Activated naive CD4-positive, alpha-beta T cell treated with anti-CD3 and anti-CD28 coated beads for 36 hours (primary cell): ENCODE measurements around the gene BTBD9. TPM values are rescaled to one million over a fixed set of nuclear protein-coding genes. Genes with fewer than 3 reads are reported as not detected.

Experiments
- CTCF ChIA-PET: fragments of 350-600 bp; sonication (Branson Sonifier 250); formaldehyde crosslinking; loops from one replicate; lab custom pipeline; 2021; ENCODE audit warnings: antibody characterized with exemption; lab: Charles Lee
- DNase-seq: peaks from one replicate; pipeline ENCODE4 v3.0.0-alpha.2; 2020
- H3K27ac Mint-ChIP-seq: one replicate; pipeline ENCODE4 v1.8.0; 2021; ENCODE audit warnings: mild to moderate bottlenecking, mixed read lengths
- H3K27me3 Mint-ChIP-seq: one replicate; pipeline ENCODE4 v1.8.0; 2021; ENCODE audit warnings: low read depth, mixed read lengths
- H3K36me3 Mint-ChIP-seq: one replicate; pipeline ENCODE4 v1.8.0; 2021; ENCODE audit warnings: low read depth, mixed read lengths
- H3K4me1 Mint-ChIP-seq: one replicate; pipeline ENCODE4 v1.8.0; 2021; ENCODE audit warnings: low read depth, mixed read lengths
- H3K4me3 Mint-ChIP-seq: one replicate; pipeline ENCODE4 v1.8.0; 2021; ENCODE audit warnings: mild to moderate bottlenecking, moderate library complexity, mixed read lengths
- H3K9me3 Mint-ChIP-seq: one replicate; pipeline ENCODE4 v1.8.0; 2021; ENCODE audit warnings: mixed read lengths
- intact Hi-C: fragments of 100-400 bp; cut with micrococcal nuclease; formaldehyde crosslinking; loops from one replicate; pipeline ENCODE4 v1.15.1; 2023
- total RNA-seq, 2 experiments: library from RNA; stranded (reverse); gene quantifications; one replicate each; pipeline ENCODE4 v1.2.3, GENCODE V29; 2021

The BTBD9 gene
- total RNA-seq, 2 experiments from 2014 or later, result 9.5 to 11.1 TPM

DNA sequence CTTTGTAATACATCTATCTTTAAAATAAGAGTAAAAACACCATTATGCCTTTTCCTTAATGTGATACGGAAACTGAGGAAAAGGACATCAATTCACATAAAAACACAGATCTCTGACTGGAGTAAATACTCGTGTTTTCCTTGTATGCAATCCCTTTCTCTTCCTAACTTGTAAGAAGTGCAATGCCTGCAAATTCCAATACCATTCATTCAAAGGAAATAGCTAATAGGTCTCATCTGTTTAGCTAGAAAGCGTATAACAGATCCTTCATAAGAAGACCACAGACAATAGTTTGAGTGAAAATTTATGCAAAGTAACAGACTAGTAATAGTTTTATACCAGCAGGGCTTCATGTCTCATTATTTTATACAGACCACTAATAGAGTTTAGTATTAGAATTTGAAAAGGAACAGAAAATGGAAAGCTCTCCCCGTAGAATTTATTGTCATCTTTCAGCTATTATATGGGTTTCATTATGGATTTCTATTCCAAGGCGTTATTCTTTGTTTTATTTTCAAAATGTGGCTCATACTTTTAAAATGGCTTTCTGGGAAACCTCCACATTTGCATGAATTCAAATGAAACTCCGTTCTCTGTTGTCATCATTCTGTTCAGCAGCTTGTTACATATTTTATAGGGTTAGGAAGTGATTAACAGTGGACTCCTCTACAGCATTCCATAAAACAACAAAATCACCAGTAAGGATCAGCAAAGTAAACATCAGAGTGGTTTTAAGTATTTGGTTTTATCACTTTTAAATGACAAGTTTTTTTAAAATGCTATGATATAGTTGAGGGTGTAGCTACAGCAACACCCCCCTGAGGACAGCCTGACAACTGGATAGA, 186.7 kb downstream of the BTBD9 start:
- DNase-seq, result no peak
- intact Hi-C loops, result no loop called here
- Mint-ChIP-seq H3K4me1 (peaks cover 3% of the 10 kb centered on the region), H3K4me3 (no peak overlapping the region), H3K27me3 (no peaks in the 10 kb centered on the region), H3K36me3 (peaks cover 13% of the 10 kb centered on the region), H3K9me3 (peaks cover 4% of the 10 kb centered on the region), H3K27ac (no peak overlapping the region)
- CTCF ChIA-PET, result interaction anchor here (0.6 kb wide), 1 partner anchor 203 kb away, joined by 3 read pairs; no protein-coding TSS in a partner anchor

DNA sequence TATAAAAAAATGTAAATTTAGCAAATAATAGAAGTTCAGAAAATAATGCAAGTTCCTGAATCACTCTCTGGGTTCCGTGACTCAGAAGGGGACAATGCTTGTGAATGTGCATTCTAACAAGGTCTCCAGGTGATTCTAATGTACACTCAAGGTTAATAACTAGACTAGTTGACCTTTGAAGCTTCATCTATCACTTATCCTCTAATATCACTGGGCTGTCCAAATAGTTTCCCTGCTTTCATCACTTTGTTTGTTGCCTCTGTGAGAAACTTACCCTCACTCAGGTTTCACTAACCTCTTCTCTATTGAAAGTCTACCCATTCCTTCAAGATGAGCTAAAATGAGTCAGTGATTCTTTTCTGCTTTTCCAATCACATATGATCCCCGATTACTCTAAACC, 189.0 kb downstream of the BTBD9 start:
- Mint-ChIP-seq H3K4me1 (peaks cover 3% of the 10 kb centered on the region), H3K4me3 (no peak overlapping the region), H3K36me3 (peaks cover 12% of the 10 kb centered on the region), H3K9me3 (peaks cover 4% of the 10 kb centered on the region), H3K27me3 (no peaks in the 10 kb centered on the region), H3K27ac (no peak overlapping the region)
- no peak for DNase-seq
- intact Hi-C loops, result no loop called here
- CTCF ChIA-PET, result no interaction called here

DNA sequence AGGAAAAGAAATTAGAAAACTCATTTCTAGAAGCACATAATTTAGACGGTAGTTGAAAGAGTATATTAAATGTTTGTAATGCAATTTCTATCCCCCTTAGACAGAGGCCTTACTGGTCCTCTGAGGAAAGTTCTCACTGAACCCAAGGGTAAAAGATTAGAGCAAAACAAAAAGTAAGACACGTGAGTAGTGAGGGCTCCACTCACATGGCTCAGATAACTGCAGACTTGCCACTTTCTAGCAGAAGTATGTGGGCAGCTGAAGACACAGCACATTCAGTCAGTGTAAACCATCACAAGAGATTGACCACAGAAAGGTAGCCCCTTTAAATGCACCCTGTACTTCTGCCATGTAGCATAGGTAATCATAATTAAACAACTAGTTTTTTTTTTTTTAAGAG, 193.8 kb downstream of the BTBD9 start:
- Mint-ChIP-seq H3K4me1 (peaks cover 13% of the 10 kb centered on the region), H3K9me3 (peaks cover 4% of the 10 kb centered on the region), H3K4me3 (no peak overlapping the region), H3K27me3 (no peaks in the 10 kb centered on the region), H3K27ac (no peak overlapping the region), H3K36me3 (peaks cover 10% of the 10 kb centered on the region)
- intact Hi-C loops, result no loop called here
- DNase-seq, result no peak
- CTCF ChIA-PET, result no interaction called here

DNA sequence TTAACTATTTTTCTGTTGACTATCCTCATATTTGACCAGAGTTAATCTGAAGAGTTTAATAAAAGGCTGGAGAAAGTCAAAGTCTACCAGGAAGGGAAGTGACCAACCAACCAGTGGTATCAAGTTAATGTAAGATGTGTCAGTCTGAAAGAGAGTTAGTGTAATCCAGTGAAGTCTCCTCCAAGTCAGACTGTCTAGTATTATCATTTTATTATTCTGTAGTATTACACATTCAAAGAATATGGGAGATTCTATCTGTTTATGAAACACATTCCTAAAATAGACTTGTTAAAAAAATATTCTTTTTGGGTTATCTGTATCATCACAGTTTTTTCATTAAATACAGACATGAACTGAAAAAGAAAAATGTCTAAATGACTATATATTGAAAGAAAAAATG, 194.4 kb downstream of the BTBD9 start:
- no peak for DNase-seq
- CTCF ChIA-PET, result no interaction called here
- Mint-ChIP-seq H3K27ac (no peak overlapping the region), H3K9me3 (peaks cover 4% of the 10 kb centered on the region), H3K4me1 (peaks cover 11% of the 10 kb centered on the region), H3K4me3 (no peak overlapping the region), H3K36me3 (peaks cover 8% of the 10 kb centered on the region), H3K27me3 (no peaks in the 10 kb centered on the region)
- intact Hi-C loops, result no loop called here

DNA sequence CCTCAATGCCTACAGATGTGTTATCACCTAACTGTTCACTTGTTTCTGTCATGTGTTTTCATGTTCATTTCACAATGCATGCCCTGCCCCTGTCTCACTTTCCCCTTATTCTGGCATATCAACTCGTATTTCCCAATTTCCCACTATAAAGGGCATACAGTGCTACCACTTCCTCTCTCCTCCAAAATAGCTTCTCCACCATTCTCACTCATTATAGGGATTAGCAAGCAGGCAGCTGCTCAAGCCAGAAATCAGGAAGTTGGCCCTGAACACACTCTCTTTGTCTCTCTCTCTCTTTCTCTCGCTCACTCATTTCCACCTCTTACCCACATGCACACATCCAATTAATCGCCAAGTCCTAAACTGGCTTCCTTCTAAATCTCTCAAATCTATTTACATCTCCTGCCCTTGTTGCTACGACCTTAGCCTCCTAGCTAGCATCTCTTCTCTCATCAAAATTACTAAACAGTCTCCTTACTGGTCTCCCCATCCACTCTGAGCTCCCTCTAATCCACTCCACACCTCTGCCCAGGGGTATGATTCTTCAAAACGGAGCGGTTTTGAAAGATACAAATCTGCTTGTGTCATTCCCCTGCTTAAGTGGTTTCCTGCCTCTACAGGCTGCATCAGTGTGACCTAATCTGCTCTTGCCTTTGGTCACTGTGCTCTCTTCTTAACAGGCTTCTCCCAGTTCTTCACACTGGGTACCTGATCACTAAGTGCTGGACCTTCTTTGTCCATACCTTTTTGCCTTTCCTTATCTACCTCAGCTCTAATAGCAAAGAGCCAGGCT, 196.2 kb downstream of the BTBD9 start:
- peak; percentile 6 for DNase-seq
- no peak overlapping the region for H3K27ac Mint-ChIP-seq

DNA sequence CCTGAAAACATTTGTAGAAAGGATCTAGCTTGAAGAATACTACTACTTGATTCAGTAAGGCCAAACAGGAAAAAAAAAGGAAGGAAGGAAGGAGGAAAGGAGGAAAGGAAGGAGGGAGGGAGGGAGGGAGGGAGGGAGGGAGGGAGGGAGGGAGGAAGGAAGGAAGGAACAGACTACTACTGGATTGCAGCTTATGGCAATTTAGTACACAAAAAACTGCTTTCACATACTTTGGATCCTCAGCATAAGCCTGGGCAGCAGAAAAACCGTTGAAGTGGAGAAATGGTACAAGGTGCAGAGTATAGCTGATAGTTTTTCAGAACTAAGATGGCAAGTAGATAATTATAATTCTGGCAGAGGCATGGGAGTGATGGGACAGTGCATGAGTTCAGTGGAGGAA, 201.6 kb downstream of the BTBD9 start:
- CTCF ChIA-PET, result no interaction called here
- Mint-ChIP-seq H3K4me3 (no peak overlapping the region), H3K27me3 (no peaks in the 10 kb centered on the region), H3K9me3 (no peaks in the 10 kb centered on the region), H3K4me1 (peaks cover 6% of the 10 kb centered on the region), H3K27ac (no peak overlapping the region), H3K36me3 (peaks cover 5% of the 10 kb centered on the region)
- intact Hi-C loops, result no loop called here
- no peak for DNase-seq

More for the DNA sequence above, 196.2 kb downstream of the BTBD9 start:
- Mint-ChIP-seq H3K27me3 (no peaks in the 10 kb centered on the region), H3K4me1 (peaks cover 11% of the 10 kb centered on the region), H3K36me3 (no peaks in the 10 kb centered on the region), H3K4me3 (no peak overlapping the region), H3K9me3 (no peaks in the 10 kb centered on the region)
- intact Hi-C loops, result no loop called here
- CTCF ChIA-PET, result no interaction called here

DNA sequence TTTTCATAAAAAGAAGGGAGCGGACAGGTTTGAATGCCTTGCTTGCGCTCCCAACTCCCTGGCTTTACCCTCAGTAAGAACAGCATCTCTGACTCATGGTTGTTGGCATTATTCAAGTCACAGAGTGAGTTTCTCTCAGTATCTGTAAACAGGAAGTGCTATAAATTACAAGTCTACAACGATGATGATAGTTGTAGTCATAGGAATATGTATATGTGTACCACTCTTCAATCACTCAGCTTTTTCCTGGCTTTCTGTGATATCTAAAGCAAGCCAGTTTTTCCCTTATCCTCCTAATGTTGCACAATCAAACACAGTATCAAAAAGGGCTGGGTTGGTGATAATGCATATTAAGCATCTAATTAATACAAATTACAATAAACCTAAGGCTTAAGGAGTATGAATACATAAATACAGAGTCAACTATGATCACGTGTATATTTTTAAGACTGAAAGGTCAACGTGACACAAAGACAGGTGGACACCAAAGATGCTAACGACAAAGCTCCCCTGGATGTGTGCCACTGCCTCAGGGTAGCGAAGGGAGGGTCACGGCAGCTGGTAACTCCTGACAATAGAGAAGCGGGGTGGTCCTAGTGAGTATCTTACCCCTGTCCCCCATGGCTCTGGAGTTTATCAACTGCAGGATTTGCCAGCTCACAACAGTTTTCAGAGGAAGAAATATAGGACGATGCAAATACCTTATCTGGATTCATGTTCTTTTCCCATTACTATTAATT, 202.8 kb downstream of the BTBD9 start:
- peaks cover 3% of the 10 kb centered on the region for H3K9me3 Mint-ChIP-seq
- H3K4me1 Mint-ChIP-seq, result peaks cover 12% of the 10 kb centered on the region
- H3K36me3 Mint-ChIP-seq, result peaks cover 8% of the 10 kb centered on the region
- H3K27me3 Mint-ChIP-seq, result no peaks in the 10 kb centered on the region
- H3K4me3 Mint-ChIP-seq, result no peak overlapping the region
- intact Hi-C loops, result no loop called here
- no peak overlapping the region for H3K27ac Mint-ChIP-seq
- CTCF ChIA-PET, result no interaction called here
- no peak for DNase-seq

DNA sequence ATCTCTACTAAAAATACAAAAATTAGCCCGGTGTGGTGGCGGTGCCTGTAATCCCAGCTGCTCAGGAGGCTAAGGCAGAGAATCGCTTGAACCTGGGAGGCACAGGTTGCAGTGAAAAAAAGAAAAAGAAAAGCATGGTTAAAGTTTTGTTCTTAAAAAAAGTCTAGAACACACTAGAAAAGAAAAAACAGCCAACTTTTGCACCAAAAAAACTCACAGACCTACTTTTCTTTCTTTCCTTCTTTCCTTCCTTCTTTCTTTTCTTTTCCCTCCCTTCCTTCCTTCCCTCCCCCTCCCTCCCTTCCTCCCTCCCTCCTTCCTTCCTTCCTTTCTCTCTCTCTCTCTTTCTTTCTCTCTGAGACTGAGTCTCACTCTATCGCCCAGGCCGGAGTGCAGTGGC, 204.4 kb downstream of the BTBD9 start:
- H3K4me3 Mint-ChIP-seq, result no peak overlapping the region
- CTCF ChIA-PET, result no interaction called here
- H3K27ac Mint-ChIP-seq, result no peak overlapping the region
- peaks cover 8% of the 10 kb centered on the region for H3K36me3 Mint-ChIP-seq
- no peaks in the 10 kb centered on the region for H3K27me3 Mint-ChIP-seq
- H3K4me1 Mint-ChIP-seq, result peaks cover 13% of the 10 kb centered on the region
- intact Hi-C loops, result no loop called here
- peaks cover 3% of the 10 kb centered on the region for H3K9me3 Mint-ChIP-seq
- no peak for DNase-seq

DNA sequence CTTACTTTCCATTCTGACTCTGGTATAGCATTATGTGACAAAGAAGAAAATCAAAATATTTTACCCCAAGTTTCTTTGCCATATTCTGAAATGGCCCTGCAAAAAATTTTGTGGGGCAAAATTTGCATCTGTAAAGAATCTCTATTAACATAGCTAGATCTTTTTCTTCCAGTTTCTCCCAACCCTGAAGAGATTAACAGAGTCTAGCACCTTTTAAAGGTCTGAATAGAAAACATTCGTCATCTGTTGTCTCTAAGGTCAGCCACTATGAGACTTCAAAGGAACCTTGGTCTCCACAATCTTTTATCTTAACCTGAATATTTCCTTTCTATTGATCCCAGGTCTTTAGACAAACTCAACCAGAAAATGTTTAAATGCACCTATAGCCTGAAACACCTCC, 205.7 kb downstream of the BTBD9 start:
- H3K27ac Mint-ChIP-seq, result no peak overlapping the region

DNA sequence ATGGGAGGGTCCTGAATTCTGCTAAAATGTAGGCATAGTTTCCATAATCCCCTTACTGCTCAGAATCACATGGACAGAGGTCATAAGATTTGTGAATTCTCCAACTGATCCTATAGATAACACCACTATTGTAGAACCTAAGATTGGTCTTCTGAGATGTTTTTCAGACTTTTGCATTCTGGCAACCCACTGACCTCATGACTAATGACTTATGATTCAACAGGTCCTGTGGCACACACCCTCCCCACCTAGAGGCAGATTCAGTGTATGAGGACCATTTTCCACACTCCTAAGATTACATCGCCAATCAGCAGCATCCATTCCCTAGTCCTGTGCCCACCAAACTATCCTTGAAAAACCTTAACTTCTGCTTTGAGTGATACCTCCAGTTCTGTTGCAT, 207.2 kb downstream of the BTBD9 start:
- Mint-ChIP-seq H3K4me3 (no peak overlapping the region), H3K36me3 (peaks cover 12% of the 10 kb centered on the region), H3K4me1 (peaks cover 13% of the 10 kb centered on the region), H3K27me3 (no peaks in the 10 kb centered on the region), H3K9me3 (peaks cover 3% of the 10 kb centered on the region), H3K27ac (no peak overlapping the region)
- CTCF ChIA-PET, result interaction anchor here (0.5 kb wide), 1 partner anchor 589 kb away, joined by 3 read pairs; no protein-coding TSS in a partner anchor
- peak; percentile 11 for DNase-seq
- intact Hi-C loops, result no loop called here

More for the DNA sequence above, 205.7 kb downstream of the BTBD9 start:
- H3K27me3 Mint-ChIP-seq, result no peaks in the 10 kb centered on the region
- peaks cover 3% of the 10 kb centered on the region for H3K9me3 Mint-ChIP-seq
- H3K4me1 Mint-ChIP-seq, result peaks cover 13% of the 10 kb centered on the region
- DNase-seq, result no peak
- intact Hi-C loops, result no loop called here
- H3K4me3 Mint-ChIP-seq, result no peak overlapping the region
- peaks cover 12% of the 10 kb centered on the region for H3K36me3 Mint-ChIP-seq
- CTCF ChIA-PET, result no interaction called here

DNA sequence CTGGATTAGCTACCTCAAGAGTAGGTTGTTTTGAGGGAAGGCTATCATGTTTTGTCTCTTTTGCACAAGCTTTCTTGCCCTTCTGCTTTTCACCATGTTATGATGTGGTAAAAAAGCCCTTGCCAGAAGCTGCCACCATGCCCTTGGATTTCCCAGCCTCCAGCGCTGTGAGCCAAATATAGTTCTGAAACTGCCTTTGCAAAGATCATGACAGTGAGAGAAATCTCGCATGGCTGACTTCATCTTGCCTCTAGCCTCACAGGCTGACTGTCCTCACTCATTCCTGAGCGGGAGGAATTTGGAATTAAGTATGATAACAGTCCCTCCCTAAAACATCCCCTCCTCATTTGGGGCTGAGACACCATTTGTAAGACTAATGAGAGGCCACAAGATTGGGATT, 207.7 kb downstream of the BTBD9 start:
- no peak overlapping the region for H3K4me3 Mint-ChIP-seq
- H3K36me3 Mint-ChIP-seq, result peaks cover 12% of the 10 kb centered on the region
- H3K27me3 Mint-ChIP-seq, result no peaks in the 10 kb centered on the region
- CTCF ChIA-PET, result interaction anchor here (0.5 kb wide), 1 partner anchor 589 kb away, joined by 3 read pairs; no protein-coding TSS in a partner anchor
- peaks cover 13% of the 10 kb centered on the region for H3K4me1 Mint-ChIP-seq
- H3K27ac Mint-ChIP-seq, result no peak overlapping the region
- peaks cover 3% of the 10 kb centered on the region for H3K9me3 Mint-ChIP-seq
- intact Hi-C loops, result no loop called here
- no peak for DNase-seq

DNA sequence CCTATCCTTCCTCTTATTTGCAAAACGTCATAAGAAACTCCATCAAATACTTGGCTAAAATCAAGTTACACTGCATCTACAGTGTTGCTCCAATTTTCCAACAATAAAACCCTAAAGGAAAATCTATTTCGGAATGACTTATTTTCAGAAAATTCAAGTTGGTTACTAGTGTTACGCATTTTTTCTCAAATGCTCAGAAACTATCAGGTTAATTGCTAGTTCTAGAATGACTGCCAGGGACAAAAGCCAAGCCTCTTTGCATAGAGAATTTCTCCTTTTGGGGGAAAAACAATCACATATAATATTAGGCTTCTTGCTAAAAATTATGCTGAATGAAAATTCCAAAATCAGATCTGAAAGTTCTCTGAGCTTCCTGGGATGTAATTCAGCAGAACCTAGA, 210.2 kb downstream of the BTBD9 start:
- Mint-ChIP-seq H3K27me3 (no peaks in the 10 kb centered on the region), H3K4me1 (peaks cover 7% of the 10 kb centered on the region), H3K36me3 (peaks cover 9% of the 10 kb centered on the region), H3K9me3 (peaks cover 3% of the 10 kb centered on the region), H3K27ac (no peak overlapping the region), H3K4me3 (no peak overlapping the region)
- intact Hi-C loops, result no loop called here
- CTCF ChIA-PET, result no interaction called here
- DNase-seq, result no peak
